ENCODE results near the gene SPAG16.

- no peak for TF ChIP-seq CTCF (IDR thresholded peaks at IDR 0.05)
- TF ChIP-seq POLR2A (IDR thresholded peaks at IDR 0.05): no peak
These were observed 1098.0 kb downstream of the SPAG16 start for GRCh38 chr2:214382229-214382628.

All from testis (tissue), 2 donors.